HEK293 (cell line): ENCODE measurements around the gene LGR5.

Source experiments
- AEBP2 ChIP-seq: fragments of 450-650 bp; formaldehyde crosslinking; IDR thresholded peaks from 2 replicates; pipeline ENCODE4 v1.5.1; 2016; ENCODE audit warnings: missing biosample characterization, missing genetic modification characterization, borderline replicate concordance
- GLIS2 ChIP-seq: fragments of 450-650 bp; formaldehyde crosslinking; IDR thresholded peaks from 2 replicates; pipeline ENCODE4 v1.5.1; 2016; ENCODE audit warnings: missing biosample characterization, missing genetic modification characterization
- MEIS1 ChIP-seq: sonication (generic); formaldehyde crosslinking; IDR thresholded peaks from 2 replicates; pipeline ENCODE4 v1.8.1; 2022; ENCODE audit warnings: missing genetic modification reagents, mild to moderate bottlenecking, borderline replicate concordance
- OSR2 ChIP-seq: fragments of 450-650 bp; formaldehyde crosslinking; IDR thresholded peaks from 2 replicates; pipeline ENCODE4 v1.5.1; 2016; ENCODE audit warnings: missing biosample characterization, missing genetic modification characterization
- SETDB1 ChIP-seq: IDR thresholded peaks from one replicate; pipeline ENCODE4 v1.6.1; 2017; ENCODE audit warnings: mild to moderate bottlenecking, low read length, moderate library complexity, mixed read lengths; ENCODE audit not compliant: insufficient read length
- SP7 ChIP-seq: fragments of 450-650 bp; formaldehyde crosslinking; IDR thresholded peaks from 2 replicates; pipeline ENCODE4 v1.5.1; 2016; ENCODE audit warnings: missing biosample characterization, missing genetic modification characterization
- TSHZ1 ChIP-seq: fragments of 450-650 bp; formaldehyde crosslinking; IDR thresholded peaks from 2 replicates; pipeline ENCODE4 v1.5.1; 2016; ENCODE audit warnings: missing biosample characterization, missing genetic modification characterization, borderline replicate concordance
- ZBTB10 ChIP-seq: fragments of 450-650 bp; formaldehyde crosslinking; IDR thresholded peaks from 2 replicates; pipeline ENCODE4 v1.5.1; 2016; ENCODE audit warnings: missing biosample characterization, missing genetic modification characterization
- ZBTB8A ChIP-seq: fragments of 450-650 bp; formaldehyde crosslinking; IDR thresholded peaks from 2 replicates; pipeline ENCODE4 v1.5.1; 2016; ENCODE audit warnings: missing biosample characterization, missing genetic modification characterization
- ZFHX2 ChIP-seq: fragments of 450-650 bp; formaldehyde crosslinking; conservative IDR thresholded peaks from 2 replicates; pipeline ENCODE4 v1.5.1; 2016; ENCODE audit warnings: missing biosample characterization, missing genetic modification characterization
- ZFP37 ChIP-seq: fragments of 450-650 bp; formaldehyde crosslinking; IDR thresholded peaks from 2 replicates; pipeline ENCODE4 v1.5.1; 2016; ENCODE audit warnings: missing biosample characterization, missing genetic modification characterization
- ZNF169 ChIP-seq: fragments of 450-650 bp; formaldehyde crosslinking; IDR thresholded peaks from 2 replicates; pipeline ENCODE4 v1.5.1; 2016; ENCODE audit warnings: missing biosample characterization, missing genetic modification characterization
- ZNF18 ChIP-seq: fragments of 450-650 bp; formaldehyde crosslinking; IDR thresholded peaks from 2 replicates; pipeline ENCODE4 v1.5.1; 2016; ENCODE audit warnings: missing biosample characterization, missing genetic modification characterization
- ZNF19 ChIP-seq: fragments of 450-650 bp; formaldehyde crosslinking; IDR thresholded peaks from 2 replicates; pipeline ENCODE4; 2016; ENCODE audit warnings: missing biosample characterization, missing genetic modification characterization, low read depth
- ZNF23 ChIP-seq: fragments of 450-650 bp; formaldehyde crosslinking; IDR thresholded peaks from 2 replicates; pipeline ENCODE4 v1.5.1; 2016; ENCODE audit warnings: missing biosample characterization, missing genetic modification characterization, borderline replicate concordance
- ZNF274 ChIP-seq, 2 experiments: fragments of 200-500 bp in 1 of 2; fragments of 450-650 bp in 1 of 2; sonication (Bioruptor generic) in 1 of 2; formaldehyde crosslinking in 1 of 2; IDR thresholded peaks; 2 replicates each; pipeline versions ENCODE4 v1.5.1 to v1.6.1; 2014 to 2016; ENCODE audit warnings: borderline replicate concordance in 1 of 2, inconsistent platforms in 1 of 2, low read length in 1 of 2, missing biosample characterization in 1 of 2, missing genetic modification characterization in 1 of 2
- ZNF335 ChIP-seq: fragments of 450-650 bp; formaldehyde crosslinking; conservative IDR thresholded peaks from 2 replicates; pipeline ENCODE4 v1.5.1; 2016; ENCODE audit warnings: missing biosample characterization, missing genetic modification characterization
- ZNF366 ChIP-seq: fragments of 450-650 bp; formaldehyde crosslinking; conservative IDR thresholded peaks from 2 replicates; pipeline ENCODE4 v1.5.1; 2016; ENCODE audit warnings: missing biosample characterization, missing genetic modification characterization
- ZNF391 ChIP-seq: fragments of 450-650 bp; formaldehyde crosslinking; IDR thresholded peaks from 2 replicates; pipeline ENCODE4 v1.5.1; 2016; ENCODE audit warnings: low read depth, missing biosample characterization, missing genetic modification characterization, borderline replicate concordance
- ZNF426 ChIP-seq: fragments of 450-650 bp; formaldehyde crosslinking; IDR thresholded peaks from 2 replicates; pipeline ENCODE4 v1.5.1; 2017; ENCODE audit warnings: missing biosample characterization, missing genetic modification characterization, mild to moderate bottlenecking, inconsistent platforms, moderate library complexity
- ZNF488 ChIP-seq: fragments of 450-650 bp; formaldehyde crosslinking; IDR thresholded peaks from 2 replicates; pipeline ENCODE4 v1.5.1; 2016; ENCODE audit warnings: missing biosample characterization, missing genetic modification characterization
- ZNF558 ChIP-seq: fragments of 450-650 bp; formaldehyde crosslinking; IDR thresholded peaks from 2 replicates; pipeline ENCODE4 v1.5.1; 2016; ENCODE audit warnings: missing biosample characterization, missing genetic modification characterization
- ZNF621 ChIP-seq: fragments of 450-650 bp; formaldehyde crosslinking; IDR thresholded peaks from 2 replicates; pipeline ENCODE4 v1.5.1; 2017; ENCODE audit warnings: missing biosample characterization, missing genetic modification characterization
- ZNF624 ChIP-seq: fragments of 450-650 bp; formaldehyde crosslinking; IDR thresholded peaks from 2 replicates; pipeline ENCODE4 v1.5.1; 2017; ENCODE audit warnings: missing biosample characterization, missing genetic modification characterization
- ZNF747 ChIP-seq: fragments of 450-650 bp; formaldehyde crosslinking; IDR thresholded peaks from 2 replicates; pipeline ENCODE4 v1.5.1; 2016; ENCODE audit warnings: missing biosample characterization, missing genetic modification characterization
- ZNF768 ChIP-seq: fragments of 450-650 bp; formaldehyde crosslinking; IDR thresholded peaks from 2 replicates; pipeline ENCODE4 v1.5.1; 2018; ENCODE audit warnings: missing biosample characterization, mild to moderate bottlenecking, missing genetic modification characterization
- ZNF776 ChIP-seq: fragments of 450-650 bp; formaldehyde crosslinking; IDR thresholded peaks from 2 replicates; pipeline ENCODE4 v1.5.0; 2017; ENCODE audit warnings: missing biosample characterization, missing genetic modification characterization, borderline replicate concordance
- ZNF791 ChIP-seq: fragments of 450-650 bp; formaldehyde crosslinking; IDR thresholded peaks from 2 replicates; pipeline ENCODE4 v1.5.1; 2016; ENCODE audit warnings: missing biosample characterization, missing genetic modification characterization
- ZNF792 ChIP-seq: fragments of 450-650 bp; formaldehyde crosslinking; IDR thresholded peaks from 2 replicates; pipeline ENCODE4 v1.5.1; 2016; ENCODE audit warnings: missing biosample characterization, missing genetic modification characterization
- ZSCAN16 ChIP-seq: fragments of 450-650 bp; formaldehyde crosslinking; IDR thresholded peaks from 2 replicates; pipeline ENCODE4 v1.5.1; 2016; ENCODE audit warnings: missing biosample characterization, missing genetic modification characterization

LGR5 gene

GRCh38 chr12:71426300-71427047, 13.1 kb upstream of the LGR5 start (continued):
- TF ChIP-seq ZNF23 (tag by site-specific recombination) (no peak), ZNF624 (tag by site-specific recombination) (no peak), TSHZ1 (tag by site-specific recombination) (peak; percentile 60; the same call in 1 of the 2 replicates), ZNF791 (tag by site-specific recombination) (no peak), ZFP37 (tag by site-specific recombination) (no peak), ZNF19 (tag by site-specific recombination) (no peak), ZNF18 (tag by site-specific recombination) (0 out of 2 replicates have a peak, but pooled peaks have one; percentile 48), SETDB1 (no peak), ZBTB8A (tag by site-specific recombination) (no peak), ZBTB10 (tag by site-specific recombination) (no peak), ZNF169 (tag by site-specific recombination) (no peak), ZNF391 (tag by site-specific recombination) (no peak), MEIS1 (CRISPR knock-in tag) (no peak), SP7 (tag by site-specific recombination) (peak; percentile 45; the same call in 1 of the 2 replicates), ZSCAN16 (tag by site-specific recombination) (no peak), ZNF776 (tag by site-specific recombination) (no peak), ZNF366 (tag by site-specific recombination) (peak; percentile 58; the same call in 1 of the 2 replicates), OSR2 (tag by site-specific recombination) (peak; percentile 86), ZNF488 (tag by site-specific recombination) (no peak), ZNF426 (tag by site-specific recombination) (no peak), ZNF768 (no peak), ZNF792 (tag by site-specific recombination) (no peak), ZNF747 (tag by site-specific recombination) (no peak), ZNF621 (no peak), AEBP2 (tag by site-specific recombination) (no peak), GLIS2 (tag by site-specific recombination) (no peak), ZNF558 (tag by site-specific recombination) (no peak), ZNF274 (IDR thresholded peaks at IDR 0.05; ENCODE audit: low read length) (no peak), ZNF274 (tag by site-specific recombination; IDR thresholded peaks at IDR 0.05; ENCODE audit: borderline replicate concordance) (no peak), ZFHX2 (no peak), ZNF335 (tag by site-specific recombination) (no peak)
